Measurements from ENCODE around the gene ZSCAN29. TPM values are rescaled to one million over a fixed set of nuclear protein-coding genes. Genes with fewer than 3 reads are reported as not detected.

ZSCAN29 gene
- polyA plus RNA-seq, 1 of the 3 experiments (the other 2 are of a cell fraction) = 5.7 TPM

- no peaks in the 10 kb centered on the region for H3K9me2 ChIP-seq
- H3K4me1 ChIP-seq (ENCODE audit: control insufficient read depth in 1 of 2, insufficient read depth in 2 of 2, low read depth in 1 of 2, low read length in 1 of 2) = no peaks in the 10 kb centered on the region
- TF ChIP-seq RCOR1 (IDR thresholded peaks at IDR 0.05; ENCODE audit: low read length) (no peak), RXRA (IDR thresholded peaks at IDR 0.05; ENCODE audit: borderline replicate concordance, low read depth) (no peak), ZBTB33 (IDR thresholded peaks at IDR 0.05; ENCODE audit: borderline replicate concordance, low read depth) (no peak), RFX5 (IDR thresholded peaks at IDR 0.05; ENCODE audit: low read length) (no peak), TEAD4 (IDR thresholded peaks at IDR 0.05; ENCODE audit: borderline replicate concordance, insufficient read depth) (no peak), EP300 (IDR thresholded peaks at IDR 0.05; ENCODE audit: borderline replicate concordance in 1 of 2, low read depth in 1 of 2, low read length in 1 of 2) (no peak), CTCF (IDR thresholded peaks at IDR 0.05) (no peak), SIN3A (IDR thresholded peaks at IDR 0.05; ENCODE audit: borderline replicate concordance, low read depth, low read length) (no peak), JUND (IDR thresholded peaks at IDR 0.05) (no peak), USF2 (IDR thresholded peaks at IDR 0.05; ENCODE audit: borderline replicate concordance, low read depth, low read length) (no peak), NFIC (IDR thresholded peaks at IDR 0.05; ENCODE audit: borderline replicate concordance) (no peak), CHD2 (IDR thresholded peaks at IDR 0.05; ENCODE audit: low read length, partially characterized antibody) (no peak)
- H3F3A ChIP-seq (replicated peaks; ENCODE audit: insufficient read depth) = no peaks in the 10 kb centered on the region
- WGBS (ENCODE audit: low lambda C conversion rate) = 54% methylated on average over 4 of the region's 4 CpGs
- H3K4me3 ChIP-seq (ENCODE audit: low read depth in 2 of 2, low read length in 1 of 2) = no peak overlapping the region
- H3K36me3 ChIP-seq (replicated peaks in 1 of 2; ENCODE audit: control insufficient read depth in 1 of 2, insufficient read depth in 2 of 2, low read length in 1 of 2) = no peaks in the 10 kb centered on the region
- POLR2A ChIA-PET = no interaction called here
- H3K79me2 ChIP-seq (ENCODE audit: insufficient read depth) = no peaks in the 10 kb centered on the region
- CTCF ChIA-PET = interaction anchor here (1.1 kb wide), 1 partner anchor 34 kb away, joined by 3 read pairs; no protein-coding TSS in a partner anchor
- no peak overlapping the region for H2AFZ ChIP-seq (ENCODE audit: low read depth)
- no peak overlapping the region for H3K4me2 ChIP-seq
- no peaks in the 10 kb centered on the region for H3K9me3 ChIP-seq
- H4K20me1 ChIP-seq (ENCODE audit: insufficient read depth) = no peaks in the 10 kb centered on the region
- DNase-seq = no peak
- no peaks in the 10 kb centered on the region; the same call in 1 of the 2 replicates for H3K27me3 ChIP-seq (ENCODE audit: insufficient read depth)
- H3K27ac ChIP-seq (ENCODE audit: low read depth in 2 of 2, low read length in 1 of 2) = no peak overlapping the region
- no peak overlapping the region for H3K9ac ChIP-seq
Measured at GRCh38 chr15:43318990-43319771, 51.7 kb downstream of the ZSCAN29 start.
